Prostate gland (tissue), 2 donors: Measurements from ENCODE around the gene NDUFB11. TPM values are rescaled to one million over a fixed set of nuclear protein-coding genes. Genes with fewer than 3 reads are reported as not detected.

ENCODE experiments used
- DNase-seq: peaks from one replicate; pipeline ENCODE4 v3.0.0-alpha.2; 2019; ENCODE audit warnings: low spot score
- H3K27ac ChIP-seq, 2 donors: fragments of 200-600 bp; sonication (generic); 2 replicates each; pipeline ENCODE4 v1.5.1; 2017 to 2019
- H3K27me3 ChIP-seq: fragments of 200-600 bp; sonication (generic); replicated peaks from 2 replicates; pipeline ENCODE4 v1.5.1; 2019; ENCODE audit not compliant: insufficient read depth
- H3K36me3 ChIP-seq, 2 donors: fragments of 200-600 bp; sonication (generic); 1 replicate in 1 of 2; 2 replicates in 1 of 2; pipeline versions ENCODE4 v1.5.1 to v1.8.1; 2017 to 2019
- H3K4me1 ChIP-seq: fragments of 200-600 bp; sonication (generic); replicated peaks from 2 replicates; pipeline ENCODE4 v1.5.1; 2019
- H3K4me3 ChIP-seq, 2 donors: fragments of 200-600 bp; sonication (generic); 2 replicates each; pipeline ENCODE4 v1.5.1; 2017 to 2019
- H3K9me3 ChIP-seq: fragments of 200-600 bp; sonication (generic); 2 replicates; pipeline ENCODE4 v1.5.1; 2017
- CTCF ChIP-seq, 4 experiments: fragments of 200-600 bp in 2 of 4; fragments of 450-650 bp in 2 of 4; sonication (generic) in 2 of 4; IDR thresholded peaks; 1 replicate in 3 of 4; 2 replicates in 1 of 4; pipeline ENCODE4 v1.5.1; 2016 to 2019; ENCODE audit warnings: antibody characterized with exemption in 4 of 4, mild to moderate bottlenecking in 2 of 4, moderate library complexity in 2 of 4
- POLR2A ChIP-seq: fragments of 450-650 bp; IDR thresholded peaks from one replicate; pipeline ENCODE4 v1.6.1; 2016; ENCODE audit warnings: antibody characterized with exemption, mild to moderate bottlenecking
- POLR2AphosphoS5 ChIP-seq: sonication (generic); formaldehyde crosslinking; IDR thresholded peaks from one replicate; pipeline ENCODE4 v1.6.1; 2017; ENCODE audit warnings: antibody characterized with exemption
- WGBS: methylation state at CpG from one replicate; pipeline ENCODE4 v1.1.5; 2018; 5-methylcytosine and 5-hydroxymethylcytosine counted together
- intact Hi-C: fragments of 100-400 bp; cut with DNase I; formaldehyde crosslinking; loops from one replicate; pipeline ENCODE4 v1.14.2; 2022
- total RNA-seq, 2 donors: library from RNA; depleted of rRNA; stranded (reverse); fragments of >200 nt; gene quantifications; one replicate each; pipeline ENCODE4 v1.1.0, GENCODE V29; 2016

Gene NDUFB11
- total RNA-seq, 2 donors from 2014 or later, result 85.3 to 131 TPM

- DNase-seq, result no peak
- no peak for TF ChIP-seq POLR2AphosphoS5
- TF ChIP-seq POLR2A, result no peak
- no peak for TF ChIP-seq CTCF (IDR thresholded peaks at IDR 0.05)
- H3K27me3 ChIP-seq, result no peaks in the 10 kb centered on the region
- no peak overlapping the region for H3K4me3 ChIP-seq
- no peaks in the 10 kb centered on the region for H3K4me1 ChIP-seq
- H3K36me3 ChIP-seq, result no peaks in the 10 kb centered on the region
- 92% methylated on average over 11 of the region's 18 CpGs for WGBS
- intact Hi-C loops, result no loop called here
- no peak overlapping the region for H3K27ac ChIP-seq
- no peaks in the 10 kb centered on the region for H3K9me3 ChIP-seq
These were observed 35.4 kb upstream of the NDUFB11 start for GRCh38 chrX:47179928-47180255.

GRCh38 chrX:47179221-47179927 is 34.9 kb upstream of the NDUFB11 start:
- no peak for TF ChIP-seq CTCF (IDR thresholded peaks at IDR 0.05)
- TF ChIP-seq POLR2AphosphoS5, result no peak
- no peak for TF ChIP-seq POLR2A
- WGBS, result 10% methylated on average over 2 of the region's 14 CpGs
- no peaks in the 10 kb centered on the region for H3K36me3 ChIP-seq
- no peak overlapping the region for H3K27ac ChIP-seq
- H3K9me3 ChIP-seq, result no peaks in the 10 kb centered on the region
- intact Hi-C loops, result no loop called here
- H3K27me3 ChIP-seq, result no peaks in the 10 kb centered on the region
- H3K4me1 ChIP-seq, result no peaks in the 10 kb centered on the region
- DNase-seq, result no peak
- no peak overlapping the region for H3K4me3 ChIP-seq

- H3K4me1 ChIP-seq, result no peaks in the 10 kb centered on the region
- H3K36me3 ChIP-seq, result no peaks in the 10 kb centered on the region
- WGBS, result 78% methylated on average over 5 of the region's 5 CpGs
- H3K9me3 ChIP-seq, result no peaks in the 10 kb centered on the region
- intact Hi-C loops, result no loop called here
- no peak for DNase-seq
- TF ChIP-seq CTCF (IDR thresholded peaks at IDR 0.05), result no peak
- no peak for TF ChIP-seq POLR2A
- no peak for TF ChIP-seq POLR2AphosphoS5
- H3K27me3 ChIP-seq, result no peaks in the 10 kb centered on the region
- H3K27ac ChIP-seq, result no peak overlapping the region
- H3K4me3 ChIP-seq, result no peak overlapping the region
These were observed 33.8 kb upstream of the NDUFB11 start for GRCh38 chrX:47178337-47178736.

- 83% methylated on average over 1 of the region's 2 CpGs for WGBS
- DNase-seq, result no peak
- Histone ChIP-seq H3K36me3 (no peaks in the 10 kb centered on the region), H3K4me1 (no peaks in the 10 kb centered on the region), H3K9me3 (no peaks in the 10 kb centered on the region), H3K27me3 (no peaks in the 10 kb centered on the region), H3K27ac (no peak overlapping the region), H3K4me3 (no peak overlapping the region)
- TF ChIP-seq CTCF (IDR thresholded peaks at IDR 0.05) (no peak), POLR2AphosphoS5 (no peak), POLR2A (no peak)
- intact Hi-C loops, result no loop called here
These were observed 32.6 kb upstream of the NDUFB11 start for GRCh38 chrX:47177079-47177478.

GRCh38 chrX:47176101-47176740 is 31.7 kb upstream of the NDUFB11 start:
- intact Hi-C loops, result no loop called here
- DNase-seq, result no peak
- Histone ChIP-seq H3K4me1 (no peaks in the 10 kb centered on the region), H3K4me3 (no peak overlapping the region), H3K36me3 (no peaks in the 10 kb centered on the region), H3K9me3 (no peaks in the 10 kb centered on the region), H3K27ac (no peak overlapping the region), H3K27me3 (no peaks in the 10 kb centered on the region)
- no peak for TF ChIP-seq POLR2A
- no peak for TF ChIP-seq CTCF (IDR thresholded peaks at IDR 0.05)
- no peak for TF ChIP-seq POLR2AphosphoS5
- 93% methylated on average over 22 of the region's 23 CpGs for WGBS
